BJ (cell line): ENCODE data around the gene NUTM1. TPM values are rescaled to one million over a fixed set of nuclear protein-coding genes. Genes with fewer than 3 reads are reported as not detected.
"Not testable (repeated sequence)": the region's sequence is repeated elsewhere in the genome, so short reads cannot be mapped to it uniquely, and the experiment has no call there.

ENCODE experiments used
- CTCF ChIA-PET: fragments of 350-600 bp; formaldehyde crosslinking; extraction: SDS; loops from one replicate; lab custom pipeline; 2021; ENCODE audit warnings: antibody characterized with exemption, inconsistent platforms; lab: Yijun Ruan, JAX
- POLR2A ChIA-PET: fragments of 300-600 bp; sonication (Branson Sonifier 250); formaldehyde crosslinking; extraction: SDS; loops from one replicate; lab custom pipeline; 2021; ENCODE audit warnings: antibody characterized with exemption; lab: Charles Lee
- DNase-seq: peaks from one replicate; pipeline ENCODE4 v3.0.0-alpha.2; 2011; ENCODE audit warnings: low read depth
- H3K27me3 ChIP-seq: 2 replicates; pipeline ENCODE4 v1.6.0; 2011; ENCODE audit warnings: low read length; ENCODE audit not compliant: control insufficient read depth, insufficient read depth
- H3K36me3 ChIP-seq: 2 replicates; pipeline ENCODE4 v1.5.1; 2011; ENCODE audit warnings: low read length; ENCODE audit not compliant: control insufficient read depth, insufficient read depth
- H3K4me3 ChIP-seq: 2 replicates; pipeline ENCODE4 v1.5.1; 2011; ENCODE audit warnings: low read depth, mild to moderate bottlenecking, control low read depth, low read length
- polyA plus RNA-seq: library from polyadenylated mRNA; depleted of rRNA; stranded (reverse); fragments of >200 nt; gene quantifications from 2 replicates; pipeline ENCODE4 v1.2.3, GENCODE V29; 2011
- TF ChIP-seq, protein P1 (sequence below): IDR thresholded peaks from 2 replicates; pipeline ENCODE4 v1.5.1; 2011; ENCODE audit warnings: low read depth, mild to moderate bottlenecking, control low read depth, inconsistent platforms, low read length, moderate library complexity; ENCODE audit not compliant: insufficient read depth

NUTM1 gene
- polyA plus RNA-seq, 1 experiment, result not detected

DNA sequence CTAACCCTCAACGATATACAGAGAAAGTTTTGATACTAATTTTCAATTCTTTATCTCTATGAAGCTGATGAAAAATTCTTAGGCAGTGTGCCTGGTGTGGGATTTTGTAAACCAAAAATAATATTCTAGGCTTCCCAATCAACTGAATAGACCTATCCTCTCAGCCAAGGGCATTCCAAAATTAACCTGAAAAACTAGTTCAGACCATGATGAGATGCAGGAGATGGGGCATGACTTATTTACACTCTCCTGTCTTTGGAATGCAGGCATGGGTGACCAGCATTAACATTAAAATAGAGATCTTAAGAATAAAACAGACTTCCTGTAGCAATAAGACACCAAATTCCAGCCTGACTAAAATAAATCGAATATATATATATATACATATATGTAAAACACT is 31.7 kb downstream of the NUTM1 start:
- H3K4me3 ChIP-seq, result no peak overlapping the region
- CTCF ChIA-PET, result no interaction called here
- TF ChIP-seq, protein P1, sequence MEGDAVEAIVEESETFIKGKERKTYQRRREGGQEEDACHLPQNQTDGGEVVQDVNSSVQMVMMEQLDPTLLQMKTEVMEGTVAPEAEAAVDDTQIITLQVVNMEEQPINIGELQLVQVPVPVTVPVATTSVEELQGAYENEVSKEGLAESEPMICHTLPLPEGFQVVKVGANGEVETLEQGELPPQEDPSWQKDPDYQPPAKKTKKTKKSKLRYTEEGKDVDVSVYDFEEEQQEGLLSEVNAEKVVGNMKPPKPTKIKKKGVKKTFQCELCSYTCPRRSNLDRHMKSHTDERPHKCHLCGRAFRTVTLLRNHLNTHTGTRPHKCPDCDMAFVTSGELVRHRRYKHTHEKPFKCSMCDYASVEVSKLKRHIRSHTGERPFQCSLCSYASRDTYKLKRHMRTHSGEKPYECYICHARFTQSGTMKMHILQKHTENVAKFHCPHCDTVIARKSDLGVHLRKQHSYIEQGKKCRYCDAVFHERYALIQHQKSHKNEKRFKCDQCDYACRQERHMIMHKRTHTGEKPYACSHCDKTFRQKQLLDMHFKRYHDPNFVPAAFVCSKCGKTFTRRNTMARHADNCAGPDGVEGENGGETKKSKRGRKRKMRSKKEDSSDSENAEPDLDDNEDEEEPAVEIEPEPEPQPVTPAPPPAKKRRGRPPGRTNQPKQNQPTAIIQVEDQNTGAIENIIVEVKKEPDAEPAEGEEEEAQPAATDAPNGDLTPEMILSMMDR, result no peak
- H3K36me3 ChIP-seq, result no peaks in the 10 kb centered on the region
- POLR2A ChIA-PET, result no interaction called here
- H3K27me3 ChIP-seq, result no peaks in the 10 kb centered on the region
- no peak for DNase-seq

DNA sequence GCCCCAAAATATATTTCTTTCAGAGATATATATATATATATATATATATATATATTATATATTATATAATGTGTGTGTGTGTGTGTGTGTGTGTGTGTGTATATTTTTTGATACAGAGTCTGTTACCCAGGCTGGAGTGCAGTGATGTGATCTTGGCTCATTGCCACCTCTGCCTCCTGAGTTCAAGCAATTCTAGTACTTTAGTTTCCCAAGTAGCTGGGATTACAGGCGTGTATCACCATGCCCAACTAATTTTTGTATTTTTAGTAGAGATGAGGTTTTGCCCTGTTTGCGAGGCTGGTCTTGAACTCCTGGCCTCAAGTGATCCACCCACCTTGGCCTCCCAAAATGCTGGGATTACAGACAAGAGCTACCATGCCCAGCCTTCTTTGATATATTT is 32.4 kb downstream of the NUTM1 start:
- CTCF ChIA-PET, result interaction anchor here (0.6 to 1.4 kb wide), 2 partner anchors 8 to 59 kb away, joined by 3 to 7 read pairs; partner anchors contain the start of gene LPCAT4
- DNase-seq, POLR2A ChIA-PET, H3K27me3 ChIP-seq, H3K4me3 ChIP-seq, H3K36me3 ChIP-seq: not testable (repeated sequence)

DNA sequence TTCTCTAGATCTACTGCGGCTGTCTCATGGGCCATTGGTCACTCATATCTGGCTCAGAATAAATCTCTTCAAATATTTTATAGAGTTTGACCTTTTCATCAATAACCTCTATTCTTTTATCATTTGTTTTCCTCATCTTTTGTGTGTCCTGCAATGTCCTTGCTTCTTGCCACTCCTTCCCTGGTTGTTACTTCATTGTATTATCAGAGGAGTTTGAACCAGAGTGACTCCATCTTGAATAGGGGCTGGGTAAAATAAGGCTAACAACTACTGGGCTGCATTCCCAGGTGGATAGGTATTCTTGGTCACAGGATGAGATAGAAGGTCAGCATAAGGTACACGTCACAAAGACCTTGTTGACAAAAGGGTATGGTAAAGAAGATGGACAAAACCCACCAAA is 33.7 kb downstream of the NUTM1 start:
- no peaks in the 10 kb centered on the region for H3K27me3 ChIP-seq
- ChIA-PET CTCF (interaction anchor here (1.4 kb wide), 1 partner anchor 10 kb away, joined by 7 read pairs; the partner anchor contains the start of gene LPCAT4), POLR2A (no interaction called here)
- H3K36me3 ChIP-seq, result no peaks in the 10 kb centered on the region
- no peak overlapping the region for H3K4me3 ChIP-seq
- TF ChIP-seq, protein P1, result no peak
- DNase-seq, result no peak

DNA sequence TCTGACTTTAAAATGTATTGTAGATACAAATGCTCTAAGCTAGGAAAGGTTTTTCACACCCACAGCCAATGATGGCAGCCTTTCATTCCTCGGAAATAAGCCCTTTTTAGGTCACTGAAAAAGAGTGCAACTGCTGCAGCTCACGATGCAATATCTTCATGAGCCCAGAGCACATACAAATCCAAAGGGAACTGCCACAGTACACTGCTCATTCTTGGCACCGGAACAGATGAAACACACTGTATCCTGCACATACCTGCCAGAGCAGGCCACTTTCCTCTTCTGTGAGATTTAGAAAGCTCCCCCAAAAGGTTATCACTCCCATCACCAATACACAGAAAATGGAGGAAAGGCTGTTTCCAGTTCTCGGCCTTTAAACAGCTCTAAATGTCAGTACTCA is 37.4 kb downstream of the NUTM1 start:
- POLR2A ChIA-PET, H3K4me3 ChIP-seq, H3K36me3 ChIP-seq, H3K27me3 ChIP-seq, CTCF ChIA-PET, DNase-seq: not testable (repeated sequence)

DNA sequence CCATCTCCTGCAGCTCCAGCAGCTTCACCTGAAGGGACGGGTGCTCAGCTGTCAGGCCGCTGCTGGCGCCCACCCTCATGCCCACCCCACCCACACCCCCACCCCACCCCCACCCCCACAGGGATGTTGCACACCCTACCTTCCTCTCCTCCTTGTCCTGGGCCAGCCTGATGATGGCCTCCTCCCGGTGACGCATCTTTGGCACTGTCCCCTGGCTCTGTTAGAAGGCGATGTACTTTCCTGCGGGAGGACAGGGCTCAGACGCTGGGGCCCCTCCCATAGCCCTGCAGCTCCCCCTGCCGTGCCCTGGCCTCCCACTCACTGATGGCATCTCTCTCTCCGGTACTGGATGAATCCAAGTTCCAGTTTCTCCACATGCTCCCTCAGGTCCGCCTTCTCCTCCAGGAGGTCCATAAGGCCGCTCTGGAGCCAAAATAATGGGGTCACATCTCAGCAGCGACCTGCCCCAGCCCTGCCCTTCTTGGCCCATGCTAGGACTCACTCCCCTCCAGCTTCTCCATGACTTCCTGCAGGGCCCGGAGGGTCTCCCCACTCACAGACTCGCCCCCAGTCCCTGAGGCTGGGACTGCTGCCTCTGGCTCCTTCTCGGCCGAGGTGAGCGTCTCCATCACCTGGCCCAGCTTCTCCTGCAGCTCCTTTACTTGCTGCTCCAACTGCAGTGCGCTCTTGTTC is 38.9 kb downstream of the NUTM1 start:
- DNase-seq, POLR2A ChIA-PET, H3K4me3 ChIP-seq, H3K27me3 ChIP-seq, CTCF ChIA-PET, H3K36me3 ChIP-seq: not testable (repeated sequence)

DNA sequence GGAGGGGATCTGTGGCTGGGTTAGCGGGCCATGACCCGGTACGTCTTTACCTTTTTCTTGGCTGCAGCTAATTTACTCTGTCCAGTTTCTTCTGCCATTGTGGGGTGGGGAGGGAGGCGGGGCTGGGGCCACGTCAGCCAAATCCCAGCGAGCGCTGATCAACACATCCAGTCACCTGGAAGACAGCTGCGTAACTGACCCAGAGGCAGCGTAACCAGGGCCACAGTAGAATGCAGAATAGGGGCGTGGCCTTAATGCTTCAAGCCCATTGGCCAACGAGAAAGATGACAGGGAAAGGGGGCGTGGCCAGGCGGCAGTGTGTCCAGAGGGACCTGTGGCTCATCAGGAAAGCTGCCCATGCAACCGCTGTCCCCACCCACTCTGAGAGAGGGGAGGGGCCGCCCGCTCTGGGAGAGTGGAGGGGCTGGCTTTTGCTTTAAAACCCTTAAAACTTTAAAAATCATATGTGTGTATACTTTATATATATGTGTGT is 46.5 kb downstream of the NUTM1 start:
- POLR2A ChIA-PET, H3K36me3 ChIP-seq, CTCF ChIA-PET, H3K4me3 ChIP-seq, DNase-seq, H3K27me3 ChIP-seq: not testable (repeated sequence)

DNA sequence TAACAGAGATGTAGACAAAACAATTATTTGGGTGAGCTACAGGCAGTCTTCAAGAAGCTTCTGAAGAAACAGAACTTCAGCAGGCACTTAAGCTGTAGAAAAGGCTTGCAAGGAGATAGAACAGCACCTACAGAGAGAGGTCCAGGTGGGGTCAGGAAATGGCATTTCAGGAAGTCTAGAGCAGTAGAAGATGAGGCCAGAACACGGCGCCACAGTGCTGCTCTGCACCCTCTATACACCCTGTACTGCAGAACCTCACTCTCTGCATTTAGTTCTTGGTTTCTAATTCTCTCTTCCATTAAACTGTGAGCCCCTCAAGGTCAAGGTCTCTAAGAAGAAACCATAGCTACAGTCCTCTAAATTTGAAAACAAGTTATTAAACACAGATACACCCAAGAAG is 49.9 kb downstream of the NUTM1 start:
- H3K36me3 ChIP-seq, POLR2A ChIA-PET, H3K4me3 ChIP-seq, H3K27me3 ChIP-seq, CTCF ChIA-PET, DNase-seq: not testable (repeated sequence)

DNA sequence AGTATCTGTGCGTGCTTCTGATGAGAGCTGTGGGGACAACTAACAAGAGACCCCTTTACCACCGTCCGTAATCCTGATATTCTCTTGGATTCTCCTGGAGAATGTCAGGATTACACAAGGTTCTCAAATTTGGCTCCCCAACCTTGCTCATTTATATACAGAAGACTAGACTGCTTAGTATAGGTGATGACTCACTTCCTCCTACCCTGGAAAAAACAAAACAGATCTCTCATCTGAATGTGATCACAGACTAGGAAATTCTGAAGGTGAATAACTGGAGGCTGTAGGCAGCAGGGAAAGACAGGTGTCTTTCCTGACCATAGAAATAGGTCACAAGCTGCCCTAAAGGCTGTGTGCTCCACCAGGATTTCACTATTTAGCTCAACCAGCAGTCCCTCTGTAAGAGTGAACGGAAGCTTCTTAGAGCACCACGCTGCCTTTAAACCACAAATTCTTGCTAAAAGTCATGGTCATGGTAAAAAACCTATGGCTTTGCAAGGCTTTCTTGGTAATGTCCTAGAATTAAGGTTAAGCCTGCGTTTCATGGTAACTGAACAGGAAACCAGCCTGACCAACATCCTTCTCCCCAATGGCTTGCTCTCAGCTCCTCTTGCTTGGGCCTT is 54.6 kb downstream of the NUTM1 start:
- POLR2A ChIA-PET, H3K36me3 ChIP-seq, H3K4me3 ChIP-seq, CTCF ChIA-PET, H3K27me3 ChIP-seq, DNase-seq: not testable (repeated sequence)

DNA sequence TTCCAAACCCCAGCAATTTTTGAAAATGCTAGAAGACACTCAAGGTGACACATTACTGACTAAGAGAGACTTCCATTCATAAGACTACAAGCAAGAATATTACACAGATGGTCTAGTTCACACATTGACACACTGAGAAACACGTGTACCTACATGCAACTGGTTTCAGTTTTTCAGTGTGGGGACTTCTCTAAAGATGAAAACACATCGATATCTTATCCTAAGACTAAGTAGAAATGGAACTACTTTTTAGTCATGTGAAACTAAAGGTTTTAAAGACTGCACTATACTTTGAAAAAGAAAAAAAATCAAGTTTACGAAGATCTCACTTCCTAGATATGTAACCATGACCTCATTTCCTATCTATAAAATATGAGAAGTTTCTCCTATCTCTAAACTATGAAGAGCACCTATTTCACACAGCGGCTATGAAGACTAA is 60.1 kb downstream of the NUTM1 start:
- POLR2A ChIA-PET, H3K36me3 ChIP-seq, H3K27me3 ChIP-seq, DNase-seq, CTCF ChIA-PET, H3K4me3 ChIP-seq: not testable (repeated sequence)

DNA sequence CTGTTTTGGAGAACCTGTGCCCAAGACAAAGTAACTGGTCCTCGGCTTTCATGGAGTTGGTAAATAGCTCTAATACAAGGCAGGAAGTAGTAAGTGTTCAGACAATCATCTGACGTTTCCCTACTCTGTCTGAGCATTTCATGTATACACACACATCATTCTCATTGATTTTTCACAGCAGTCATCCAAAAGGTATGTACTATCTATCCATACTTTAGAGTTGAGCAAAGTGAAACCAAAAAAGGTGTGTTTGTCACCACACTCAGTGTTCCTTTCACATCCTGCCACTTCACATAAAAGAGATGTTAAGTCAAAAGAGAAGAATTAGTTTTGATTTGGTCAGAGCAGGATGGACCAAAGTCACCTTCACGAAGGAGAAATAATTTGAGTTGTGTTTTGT is 60.8 kb downstream of the NUTM1 start:
- H3K36me3 ChIP-seq, CTCF ChIA-PET, DNase-seq, H3K27me3 ChIP-seq, H3K4me3 ChIP-seq, POLR2A ChIA-PET: not testable (repeated sequence)
